GM21367 (cell line): ENCODE measurements around the gene RPL26.
"Not testable (repeated sequence)": the region's sequence is repeated elsewhere in the genome, so short reads cannot be mapped to it uniquely, and the experiment has no call there.

ENCODE experiments used
- ATAC-seq: cut with Tn5 transposase; IDR thresholded peaks from one replicate; pipeline ENCODE4 v1.9.1; 2021; ENCODE audit not compliant: unreplicated experiment

The RPL26 gene

DNA sequence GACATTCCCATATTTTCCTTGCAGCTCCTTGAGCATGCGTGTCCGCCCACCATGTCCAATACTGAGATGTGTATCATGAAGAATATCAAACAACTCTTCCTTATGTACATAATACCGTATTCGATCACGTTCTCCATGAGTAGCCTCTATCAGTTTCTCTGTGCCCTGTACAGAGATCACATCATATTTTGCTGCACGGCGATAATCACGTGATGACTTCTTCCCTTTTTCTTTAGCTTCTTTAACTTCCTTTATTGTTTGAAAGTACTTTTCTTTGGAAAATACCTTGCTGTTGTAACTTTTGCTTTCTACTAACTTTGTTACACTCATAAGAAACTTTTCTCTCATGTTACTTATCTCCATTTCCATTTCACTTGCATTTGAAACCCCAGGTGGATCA, 13.0 kb downstream of the RPL26 start:
- ATAC-seq: no peak

DNA sequence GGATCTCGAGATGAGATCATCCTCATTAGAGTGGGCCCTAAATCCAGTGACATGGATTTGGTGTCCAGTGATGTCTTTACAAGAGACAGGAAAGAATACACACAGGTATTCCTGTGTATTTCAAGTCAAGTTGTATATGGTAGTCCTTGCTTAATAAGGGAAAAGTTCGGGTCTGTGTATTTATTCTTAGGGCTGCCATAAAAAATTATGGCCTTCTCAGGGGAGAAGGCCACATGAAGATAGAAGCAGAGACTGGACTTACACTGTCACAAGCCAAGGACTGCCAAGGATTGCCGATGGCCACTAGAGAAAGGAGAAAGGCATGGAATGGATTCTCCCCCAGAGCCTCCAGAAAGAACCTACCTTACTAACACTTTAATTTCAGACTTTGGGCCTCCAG, 14.8 kb downstream of the RPL26 start:
- no peak for ATAC-seq

DNA sequence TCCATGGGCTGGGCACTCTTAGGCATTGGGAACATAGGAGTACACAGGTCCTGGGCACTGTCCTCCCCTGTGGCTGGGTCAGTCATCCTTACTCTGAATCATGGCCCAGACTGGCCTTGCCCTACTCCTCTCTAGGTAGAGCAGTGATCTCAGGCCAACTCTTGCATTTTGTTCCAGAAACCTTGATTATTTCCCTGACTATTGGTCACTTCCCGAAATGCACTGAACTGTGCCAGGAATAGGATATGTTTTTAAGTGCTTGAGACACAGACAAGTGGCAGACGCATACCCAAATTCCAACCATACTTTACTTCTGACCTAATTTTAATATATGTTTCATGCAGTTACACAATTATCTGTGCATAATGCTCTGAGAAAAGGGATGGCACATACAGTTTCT, 16.8 kb downstream of the RPL26 start:
- no peak for ATAC-seq

DNA sequence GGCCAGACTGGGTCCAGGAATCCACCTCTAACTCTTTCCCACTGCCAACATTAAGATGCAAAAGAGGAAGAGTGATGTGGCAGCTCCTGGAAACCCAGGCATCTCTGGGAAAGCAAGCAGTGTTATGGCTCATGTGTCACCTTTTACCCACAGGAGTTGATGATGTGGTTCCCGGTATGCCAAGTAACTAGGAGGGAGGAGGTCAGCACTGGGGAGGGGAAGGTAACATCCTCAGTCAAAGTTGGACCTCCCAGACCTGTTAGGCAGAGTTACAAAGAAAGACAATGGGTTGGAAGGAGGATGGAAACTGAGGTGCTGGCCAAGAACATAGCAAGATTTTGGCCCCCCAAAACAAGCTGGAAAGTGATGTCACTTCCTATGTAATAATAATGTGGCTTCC, 17.9 kb downstream of the RPL26 start:
- no peak for ATAC-seq

DNA sequence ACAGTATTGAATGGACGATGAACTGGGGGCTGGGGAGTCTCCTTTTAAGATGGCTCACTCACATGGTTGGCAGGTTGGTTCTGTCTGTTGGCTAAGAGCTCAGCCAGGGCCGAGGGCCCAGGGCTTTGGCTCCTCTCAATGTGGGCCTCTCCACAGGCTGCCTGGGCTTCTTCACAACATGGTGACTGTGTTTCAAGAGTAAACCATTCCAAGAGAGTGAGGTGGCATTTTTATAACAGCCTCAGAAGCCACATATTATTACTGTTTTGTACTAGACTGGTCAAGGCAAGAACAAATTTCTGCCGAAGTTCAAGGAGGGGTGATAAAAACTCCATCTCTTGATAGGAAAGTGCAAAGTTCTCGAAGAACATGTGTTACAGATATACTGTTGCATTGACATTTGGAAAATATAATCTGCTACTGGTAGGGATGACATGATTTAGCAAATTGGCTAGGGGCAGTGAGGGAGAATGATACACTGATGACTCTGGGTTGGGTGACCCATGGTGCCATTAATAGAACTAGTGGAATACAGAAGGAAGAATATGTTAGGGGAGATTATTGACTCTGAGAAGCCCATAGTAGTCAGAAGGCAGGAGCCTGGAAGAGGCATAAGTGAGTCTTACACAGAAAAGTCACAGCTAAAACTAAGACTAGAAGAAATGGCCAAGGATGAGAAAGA, 20.2 kb downstream of the RPL26 start:
- no peak for ATAC-seq

DNA sequence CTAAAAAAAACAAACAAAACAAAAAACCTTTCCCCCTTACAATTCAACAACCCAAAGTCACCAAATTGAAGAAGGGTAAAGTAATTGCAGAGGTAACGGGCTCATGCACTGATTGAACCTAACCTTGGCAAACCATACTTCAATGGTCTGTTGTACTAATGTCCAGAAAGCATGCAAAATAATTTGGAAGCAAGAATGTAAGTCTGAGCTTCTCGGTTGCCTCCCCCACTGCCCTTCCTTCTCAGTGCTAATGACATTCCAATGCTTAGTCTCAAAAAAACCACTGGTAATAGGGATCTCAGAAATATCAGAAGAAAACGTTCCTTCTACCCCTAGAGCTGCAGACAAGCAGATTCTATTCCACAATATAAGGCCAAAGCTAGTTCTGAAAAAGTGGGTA, 22.2 kb downstream of the RPL26 start:
- ATAC-seq: no peak

DNA sequence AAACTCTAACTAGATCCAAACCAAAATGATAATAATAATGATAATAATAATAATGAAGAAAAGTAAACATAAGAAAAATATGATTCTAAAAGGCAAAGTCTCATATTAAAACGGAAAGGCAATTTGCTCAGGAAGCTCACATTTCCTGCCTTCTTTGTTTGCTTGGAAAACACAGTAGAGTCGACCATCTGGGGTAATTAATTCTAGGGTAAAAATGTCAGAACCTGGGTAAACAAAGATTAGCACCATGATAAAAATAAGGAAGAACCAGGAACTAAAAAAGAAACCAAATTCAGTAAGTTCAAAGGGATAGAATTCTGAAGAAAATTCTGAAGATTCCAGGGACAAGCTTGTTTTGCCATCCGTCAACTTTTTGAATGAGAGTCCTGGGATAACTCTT, 22.7 kb downstream of the RPL26 start:
- no peak for ATAC-seq

DNA sequence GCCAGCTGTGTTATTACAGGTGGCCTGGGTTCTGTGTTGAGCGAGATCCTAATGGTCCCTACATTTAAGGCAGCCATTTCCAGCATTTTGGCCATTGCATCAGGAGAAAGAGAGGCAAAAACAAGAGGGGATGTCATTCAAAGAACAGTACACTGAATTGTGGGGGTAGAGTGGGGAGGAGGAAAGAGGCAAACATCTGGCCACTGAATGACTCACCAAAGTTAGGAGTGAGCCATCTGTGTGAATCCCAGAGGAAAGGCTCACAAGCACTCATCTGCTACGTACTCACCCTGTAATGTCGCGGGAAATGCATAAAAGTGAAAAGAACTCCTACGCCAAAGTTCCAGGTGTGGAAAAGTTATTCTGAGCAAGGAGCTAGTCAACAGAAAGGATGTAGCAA, 23.2 kb downstream of the RPL26 start:
- no peak for ATAC-seq

DNA sequence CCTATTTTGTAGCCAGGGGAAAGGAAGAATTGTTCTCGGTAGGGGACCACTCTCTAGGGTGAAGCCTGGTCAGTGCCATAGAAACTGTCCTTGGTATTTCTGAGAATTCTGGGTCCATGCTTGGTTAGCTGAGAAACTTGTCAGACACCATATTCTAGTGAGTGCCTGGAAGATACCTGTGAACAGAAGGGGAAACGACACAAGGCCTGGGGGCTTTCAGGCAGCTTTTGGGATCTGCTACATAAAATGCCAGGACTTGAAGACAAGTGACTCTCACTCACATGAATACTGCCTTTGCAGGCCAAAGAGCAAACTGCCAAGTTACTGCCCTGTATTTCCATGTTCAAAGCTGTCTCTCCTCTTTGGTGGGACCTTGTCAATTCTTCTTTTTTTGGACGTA, 25.1 kb downstream of the RPL26 start:
- ATAC-seq: no peak

DNA sequence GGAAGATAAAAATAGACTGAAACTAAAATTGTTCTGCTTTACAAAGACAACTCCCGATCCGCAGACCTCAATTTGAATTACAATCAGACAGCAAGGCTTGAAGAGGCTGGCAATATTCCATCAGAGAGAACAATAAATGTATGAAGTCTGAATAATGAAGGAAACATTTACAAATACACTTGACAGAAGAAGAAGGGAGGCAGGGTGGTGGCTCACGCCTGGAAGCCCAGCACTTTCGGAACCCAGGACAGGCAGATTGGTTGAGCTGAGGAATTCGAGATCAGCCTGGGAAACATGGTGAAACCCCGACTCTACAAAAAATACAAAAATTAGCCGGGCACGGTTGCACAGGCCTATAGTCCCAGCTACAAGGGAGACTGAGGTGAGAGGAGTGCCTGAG, 28.8 kb downstream of the RPL26 start:
- no peak for ATAC-seq

DNA sequence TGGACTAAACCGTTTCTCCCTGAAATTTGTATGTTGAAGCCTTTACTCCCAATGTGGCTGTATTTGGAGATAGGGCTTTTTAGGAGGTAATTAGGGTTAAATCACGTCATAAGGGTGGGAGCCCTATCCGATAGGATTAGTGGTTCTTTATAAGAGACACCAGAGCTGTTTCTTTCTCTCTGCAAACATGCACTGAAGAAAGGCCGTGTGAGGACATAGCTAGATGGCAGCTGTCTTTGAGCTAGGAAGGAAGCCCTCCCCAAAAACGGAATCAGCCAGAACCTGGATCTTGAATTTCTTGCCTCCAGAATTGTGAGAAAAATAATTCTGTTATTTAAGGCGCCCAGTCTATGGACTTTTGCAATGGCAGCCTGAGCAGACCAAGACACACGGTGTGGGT, 29.3 kb downstream of the RPL26 start:
- ATAC-seq: no peak

DNA sequence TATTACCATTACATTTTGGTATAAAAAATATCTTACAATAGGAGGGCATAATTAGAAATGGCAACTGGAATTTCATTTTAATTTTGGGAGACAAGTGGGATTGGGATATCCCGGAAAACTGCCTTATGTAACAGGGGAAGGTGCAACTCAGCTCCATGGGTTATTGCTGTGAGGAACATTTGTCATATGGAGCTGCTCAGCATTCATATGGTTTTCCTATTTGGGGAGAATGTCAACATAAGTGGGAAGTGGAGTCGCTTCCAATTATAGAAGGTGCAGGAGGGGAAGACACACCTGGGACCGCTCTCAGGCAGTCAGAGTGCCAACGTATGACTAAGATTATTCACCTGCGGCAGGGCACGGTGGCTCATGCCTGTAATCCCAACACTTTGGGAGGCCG, 32.7 kb downstream of the RPL26 start:
- no peak for ATAC-seq

DNA sequence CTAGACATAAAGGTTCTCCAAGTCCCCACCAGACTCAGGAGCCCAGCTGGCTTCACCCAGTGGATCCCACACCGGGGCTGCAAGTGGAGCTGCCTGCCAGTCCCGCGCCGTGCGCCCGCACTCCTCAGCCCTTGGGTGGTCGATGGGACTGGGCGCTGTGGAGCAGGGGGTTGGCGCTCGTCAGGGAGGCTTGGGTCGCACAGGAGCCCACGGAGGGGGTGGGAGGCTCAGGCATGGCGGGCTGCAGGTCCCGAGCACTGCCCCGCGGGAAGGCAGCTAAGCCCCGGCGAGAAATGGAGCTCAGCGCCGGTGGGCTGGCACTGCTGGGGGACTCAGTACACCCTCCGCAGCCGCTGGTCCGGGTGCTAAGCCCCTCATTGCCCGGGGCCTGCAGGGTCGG, 36.0 kb downstream of the RPL26 start:
- not testable (repeated sequence) for ATAC-seq

DNA sequence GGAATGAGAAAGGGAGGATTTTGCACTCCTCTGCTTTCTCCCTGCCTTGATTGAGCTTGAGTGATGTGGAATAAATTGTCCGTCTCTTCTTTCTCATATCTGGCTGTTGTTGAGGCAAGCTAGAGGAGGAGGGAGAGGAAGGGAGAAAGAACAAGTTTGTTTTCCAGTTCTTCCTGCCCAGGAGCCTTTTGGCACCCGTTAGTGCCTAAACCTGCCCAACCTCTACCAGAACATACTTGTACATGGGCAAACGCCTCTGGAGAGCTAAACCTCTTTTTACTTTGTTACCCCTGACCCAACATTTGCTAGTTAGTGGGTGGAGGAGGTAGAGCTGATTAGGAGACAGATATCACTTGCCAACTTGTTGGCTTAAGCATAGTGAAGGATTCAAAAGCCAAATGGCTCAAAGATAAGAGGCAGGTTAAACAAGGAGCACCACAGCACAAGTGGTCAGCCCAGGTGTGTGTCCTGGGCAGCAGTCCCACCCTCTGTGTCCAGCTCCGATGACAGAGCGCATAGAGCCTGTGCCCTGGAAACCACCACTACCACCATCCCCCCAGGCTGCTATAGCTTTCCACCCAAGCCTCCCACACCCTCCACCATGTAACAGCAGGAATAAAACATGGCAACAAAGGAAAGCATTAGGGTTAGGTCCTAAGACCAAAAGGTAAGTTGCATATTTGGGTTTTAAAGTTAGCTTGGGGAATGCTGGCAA, 36.9 kb downstream of the RPL26 start:
- ATAC-seq: no peak

DNA sequence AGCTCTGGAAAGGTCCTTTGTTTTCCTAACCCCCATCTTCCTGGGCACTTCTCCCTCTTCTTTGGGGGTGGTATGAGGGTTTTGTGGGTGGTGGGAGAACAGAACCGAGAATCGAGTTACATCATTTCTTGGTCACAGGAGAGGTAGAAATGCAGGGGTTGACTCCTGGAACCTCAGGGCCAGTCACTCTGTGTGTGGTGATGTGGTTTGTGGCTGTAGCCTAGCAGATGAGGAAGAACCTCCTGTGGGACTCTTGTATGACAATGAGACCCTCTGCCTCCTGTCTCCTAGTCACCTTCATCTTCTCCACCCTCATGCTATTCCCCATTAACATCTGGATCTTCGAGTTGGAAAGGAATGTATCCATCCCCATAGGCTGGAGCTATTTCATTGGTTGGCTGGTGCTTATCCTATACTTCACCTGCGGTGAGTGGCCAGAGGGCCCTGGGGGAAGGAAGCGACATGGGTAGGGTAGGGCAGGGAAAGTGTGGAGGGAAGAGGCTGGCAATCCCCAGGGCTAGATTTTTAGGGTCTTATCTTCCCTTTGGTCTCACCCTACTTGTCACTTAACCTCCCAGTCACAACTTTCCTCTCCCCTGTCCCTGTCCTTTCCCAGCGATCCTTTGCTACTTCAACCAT, 37.8 kb downstream of the RPL26 start:
- no peak for ATAC-seq

DNA sequence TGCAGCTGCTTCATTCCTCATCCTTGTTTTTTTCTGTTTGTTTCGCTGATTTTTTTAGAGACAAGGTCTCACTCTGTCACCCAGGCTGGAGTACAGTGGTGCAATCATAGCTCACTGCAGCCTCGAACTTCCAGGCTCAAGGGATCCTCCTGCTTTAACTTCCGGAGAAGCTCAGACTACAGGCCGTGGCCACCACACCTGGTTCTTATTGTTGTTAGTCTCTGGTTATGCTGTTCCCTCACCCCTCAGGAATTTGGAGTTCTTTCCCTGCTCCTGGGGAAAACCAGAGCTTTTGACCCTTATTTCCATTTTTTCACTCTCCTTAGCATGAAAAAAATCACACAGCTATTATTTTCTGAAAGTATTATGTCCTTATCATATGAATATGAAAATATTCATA, 41.5 kb downstream of the RPL26 start:
- ATAC-seq: no peak

DNA sequence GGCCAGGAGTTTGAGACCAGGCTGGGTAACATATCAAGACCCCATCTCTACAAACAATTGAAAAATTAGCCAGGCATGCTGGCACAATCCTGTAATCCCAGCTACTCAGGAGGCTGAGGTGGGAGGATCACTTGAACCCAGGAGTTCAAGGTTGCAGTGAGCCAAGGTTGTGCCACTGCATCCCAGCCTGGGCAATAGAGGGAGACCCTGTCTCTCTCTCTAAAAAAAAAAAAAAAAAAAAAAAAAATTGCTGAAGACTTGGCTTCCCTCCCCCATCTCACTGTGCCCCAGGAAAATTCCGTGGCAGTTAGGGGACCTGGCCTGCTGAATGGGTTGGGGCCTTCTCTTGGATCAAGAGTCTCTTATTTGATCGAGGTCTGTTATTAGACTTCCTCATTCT, 43.5 kb downstream of the RPL26 start, which contains the start of gene ODF4:
Gene ODF4 (plus strand): TSS at position 301 of the 400 bp plus-strand sequence. CDS start 212 bp downstream, outside the sequence.
- no peak for ATAC-seq

DNA sequence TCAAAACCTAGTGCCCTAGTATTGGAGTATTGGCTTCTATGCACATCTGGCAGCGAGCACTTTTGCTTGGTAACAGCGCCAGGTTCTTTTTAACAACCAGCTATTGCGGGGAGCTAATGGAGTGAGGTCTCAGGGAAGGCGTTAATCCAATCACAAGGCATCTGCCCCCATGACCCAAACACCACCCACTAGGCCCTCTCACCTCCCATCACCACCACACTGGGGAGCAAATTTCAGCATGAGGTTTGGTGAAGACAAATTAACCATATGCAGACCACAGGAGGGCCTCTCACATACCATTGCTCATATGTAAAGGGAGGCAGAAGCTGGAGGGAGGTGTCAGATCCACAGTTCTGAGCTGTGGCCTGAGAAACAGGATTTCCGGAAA, 44.2 kb downstream of the RPL26 start:
- no peak for ATAC-seq

DNA sequence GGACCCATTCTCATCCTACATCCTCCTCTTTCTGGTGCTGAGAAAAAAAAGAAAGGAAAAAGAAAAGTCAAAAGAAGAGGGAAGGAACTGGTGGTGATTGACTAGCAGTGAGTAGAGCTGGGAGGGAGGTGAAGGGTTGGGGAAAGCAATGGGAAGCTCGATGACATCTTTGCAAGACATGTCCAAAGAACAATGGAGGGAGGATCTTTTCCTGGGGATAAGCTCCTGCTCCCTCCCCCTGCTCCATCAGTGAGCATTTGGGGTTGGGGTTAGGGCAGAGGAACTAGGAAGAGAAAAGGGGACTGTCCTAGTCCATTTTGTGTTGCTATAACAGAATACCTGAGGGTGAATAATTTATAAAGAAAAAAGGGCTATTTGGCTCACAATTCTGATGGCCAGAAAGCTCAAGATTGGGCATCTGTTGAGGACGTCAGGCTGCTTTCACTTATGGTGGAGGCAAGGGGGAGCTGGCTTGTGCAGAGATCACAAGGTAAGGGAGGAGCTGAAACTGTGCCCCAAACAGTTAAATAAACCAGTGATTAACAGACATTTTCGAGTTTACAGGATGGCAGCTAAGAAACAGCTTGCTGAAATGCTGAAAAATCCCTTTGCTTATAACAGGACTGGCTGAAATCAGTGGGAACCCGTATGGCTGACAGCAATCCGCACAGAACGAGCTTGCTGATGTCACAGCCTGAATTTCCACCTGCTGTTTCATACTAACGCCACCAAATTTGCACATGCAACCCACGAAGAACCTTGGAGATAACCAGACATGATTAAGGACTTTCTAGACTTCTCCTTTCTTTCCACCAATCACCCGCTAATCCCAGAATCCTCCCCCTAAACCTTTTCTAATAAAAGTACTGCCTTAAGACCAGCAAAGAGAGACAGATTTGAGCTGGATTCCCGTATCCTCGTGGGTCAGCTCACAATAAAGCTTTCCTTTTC, 44.9 kb downstream of the RPL26 start:
- no peak for ATAC-seq

DNA sequence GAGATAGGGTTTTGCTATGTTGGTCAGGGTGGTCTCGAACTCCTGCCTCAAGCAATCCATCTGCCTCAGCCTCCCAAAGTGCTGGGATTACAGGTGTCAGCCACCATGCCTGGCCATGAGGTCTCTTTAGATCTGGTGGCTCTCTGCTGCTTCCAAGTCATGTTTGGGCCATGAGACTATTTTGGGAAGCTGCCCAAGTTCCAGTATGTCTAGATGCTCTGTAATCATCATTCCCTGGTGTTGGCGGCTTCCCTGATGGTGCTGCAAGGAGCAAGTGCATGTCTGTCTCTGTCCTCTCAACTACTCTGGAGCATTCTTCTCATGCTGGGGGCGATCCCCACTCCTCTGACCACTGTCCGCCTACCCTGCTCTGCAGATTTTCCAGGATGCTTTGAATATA, 49.7 kb downstream of the RPL26 start:
- ATAC-seq: no peak

DNA sequence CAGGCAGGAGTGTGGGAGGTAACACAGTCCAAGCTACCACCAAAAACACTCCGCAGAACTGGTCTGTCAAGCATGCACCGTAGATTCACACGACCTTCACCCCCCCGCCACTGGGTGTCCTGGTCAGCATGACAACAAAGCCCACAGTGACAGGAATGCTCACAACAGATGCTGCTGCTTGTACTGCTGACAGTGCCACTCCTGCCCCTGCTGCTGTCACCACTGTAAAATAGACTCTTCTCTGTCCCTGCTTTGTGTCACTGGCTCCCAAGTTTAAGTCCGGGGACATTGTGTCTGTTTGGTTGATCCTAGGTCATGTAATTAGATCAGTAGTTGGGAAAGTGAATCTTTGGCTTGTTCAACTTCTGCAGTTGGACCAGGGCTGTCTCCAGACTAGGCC, 50.3 kb downstream of the RPL26 start:
- ATAC-seq: no peak
